ENCODE data around the gene OPRPN.

DNA sequence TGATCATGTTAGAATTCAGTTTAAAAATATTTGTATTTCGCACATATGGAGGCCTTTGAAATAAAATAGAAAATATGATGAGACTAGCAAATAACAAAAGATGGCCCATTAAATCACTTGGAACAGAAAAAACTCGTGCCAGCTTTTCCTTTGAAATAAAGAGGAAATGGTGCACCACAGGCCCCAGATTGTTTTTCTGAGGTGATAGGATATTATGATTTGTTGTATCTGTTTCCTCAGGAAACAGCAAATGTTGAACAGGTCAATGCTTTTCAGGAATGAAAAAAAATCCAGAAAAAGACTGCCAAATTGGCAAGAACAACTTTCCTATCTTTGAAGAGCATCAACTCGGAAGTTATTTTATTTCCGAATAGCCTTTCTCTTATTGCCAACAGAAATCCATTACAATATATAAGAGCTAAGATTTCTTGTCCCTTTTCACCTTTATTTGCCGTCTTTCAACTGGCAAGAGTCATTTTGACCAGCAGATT lies 15.0 kb upstream of the OPRPN start, which contains the start of gene SMR3B:
- TF ChIP-seq POLR2AphosphoS5 (IDR thresholded peaks at IDR 0.05; ENCODE audit: low read depth, low read length) (no peak), POLR2A (IDR thresholded peaks at IDR 0.05; ENCODE audit: low read depth, low read length) (no peak), TAF1 (IDR thresholded peaks at IDR 0.05; ENCODE audit: low read depth, low read length) (no peak), SPI1 (IDR thresholded peaks at IDR 0.05; ENCODE audit: low read depth, low read length) (no peak)

All from GM12891 (cell line).